GM12892 (cell line): Measurements from ENCODE around the gene FBRSL1.

Source experiments
- DNase-seq: peaks from one replicate; pipeline ENCODE4 v3.0.0; 2011; ENCODE audit not compliant: insufficient read length
- FAIRE-seq: peaks from 2 replicates; lab custom pipeline; 2011; peaks lifted over from hg19 to GRCh38; lab: Jason Lieb, UNC
- POLR2A ChIP-seq: IDR thresholded peaks from 2 replicates; pipeline ENCODE4 v1.6.1; 2011; ENCODE audit warnings: low read depth, low read length, control low read depth
- POLR2AphosphoS5 ChIP-seq: IDR thresholded peaks from 2 replicates; pipeline ENCODE4 v1.6.1; 2011; ENCODE audit warnings: low read depth, low read length, control low read depth
- TAF1 ChIP-seq: IDR thresholded peaks from 2 replicates; pipeline ENCODE4 v1.6.1; 2011; ENCODE audit warnings: low read depth, mild to moderate bottlenecking, control low read depth, low read length, borderline replicate concordance

FBRSL1 gene

GRCh38 chr12:132533584-132533958, 43.6 kb downstream of the FBRSL1 start:
- no peak for FAIRE-seq
- TF ChIP-seq POLR2A (no peak), POLR2AphosphoS5 (no peak), TAF1 (no peak)
- no peak for DNase-seq

GRCh38 chr12:132534076-132534475, 44.1 kb downstream of the FBRSL1 start:
- no peak for FAIRE-seq
- DNase-seq = no peak
- TF ChIP-seq POLR2AphosphoS5 (no peak), TAF1 (no peak), POLR2A (no peak)

- no peak for FAIRE-seq
- TF ChIP-seq POLR2A (no peak), POLR2AphosphoS5 (no peak), TAF1 (no peak)
- DNase-seq = no peak
These were observed 45.1 kb downstream of the FBRSL1 start for GRCh38 chr12:132535019-132535418.

GRCh38 chr12:132536102-132536876, 46.3 kb downstream of the FBRSL1 start:
- no peak for DNase-seq
- FAIRE-seq = peak; percentile 30
- no peak for TF ChIP-seq TAF1
- TF ChIP-seq POLR2AphosphoS5 = no peak
- no peak for TF ChIP-seq POLR2A

- FAIRE-seq (no peak), DNase-seq (no peak)
- TF ChIP-seq POLR2AphosphoS5 = no peak
- no peak for TF ChIP-seq POLR2A
- no peak for TF ChIP-seq TAF1
These were observed 47.1 kb downstream of the FBRSL1 start for GRCh38 chr12:132537049-132537448.

- TF ChIP-seq TAF1 = no peak
- no peak for TF ChIP-seq POLR2A
- no peak for TF ChIP-seq POLR2AphosphoS5
- no peak for DNase-seq
- no peak for FAIRE-seq
These were observed 48.1 kb downstream of the FBRSL1 start for GRCh38 chr12:132537836-132538662.

GRCh38 chr12:132538663-132538990, 48.7 kb downstream of the FBRSL1 start:
- DNase-seq (no peak), FAIRE-seq (no peak)
- TF ChIP-seq TAF1 (no peak), POLR2AphosphoS5 (no peak), POLR2A (no peak)

GRCh38 chr12:132539016-132539773, 49.2 kb downstream of the FBRSL1 start:
- FAIRE-seq (no peak), DNase-seq (no peak)
- TF ChIP-seq POLR2A = no peak

- TF ChIP-seq POLR2AphosphoS5 (no peak), POLR2A (no peak), TAF1 (no peak)
- DNase-seq (no peak), FAIRE-seq (no peak)
These were observed 50.5 kb downstream of the FBRSL1 start for GRCh38 chr12:132540436-132540835.

- DNase-seq (no peak), FAIRE-seq (no peak)
- no peak for TF ChIP-seq POLR2AphosphoS5
- no peak for TF ChIP-seq POLR2A
- TF ChIP-seq TAF1 = no peak
These were observed 51.2 kb downstream of the FBRSL1 start for GRCh38 chr12:132541200-132541599.

GRCh38 chr12:132541996-132542395, 52.0 kb downstream of the FBRSL1 start:
- no peak for FAIRE-seq
- no peak for TF ChIP-seq POLR2AphosphoS5
- no peak for TF ChIP-seq TAF1
- no peak for TF ChIP-seq POLR2A
- DNase-seq = no peak

GRCh38 chr12:132542661-132543060, 52.7 kb downstream of the FBRSL1 start:
- TF ChIP-seq POLR2AphosphoS5 (no peak), POLR2A (no peak), TAF1 (no peak)
- DNase-seq (no peak), FAIRE-seq (no peak)
